Mesothelial cell of epicardium (in vitro differentiated cells): Measurements from ENCODE around the gene BMPR1B. TPM values are rescaled to one million over a fixed set of nuclear protein-coding genes. Genes with fewer than 3 reads are reported as not detected.

Experiments used
- DNase-seq, 2 experiments: peaks; one replicate each; pipeline ENCODE4 v3.0.0; 2021; ENCODE audit warnings: low spot score in 2 of 2; ENCODE audit not compliant: unreplicated experiment in 2 of 2
- H3K27ac Mint-ChIP-seq: 2 replicates; pipeline ENCODE4 v1.8.0; 2021; ENCODE audit warnings: mixed read lengths
- H3K27me3 Mint-ChIP-seq: 2 replicates; pipeline ENCODE4 v1.8.0; 2021; ENCODE audit warnings: low read depth, mixed read lengths
- H3K36me3 Mint-ChIP-seq: 2 replicates; pipeline ENCODE4 v1.8.0; 2021; ENCODE audit warnings: mixed read lengths
- H3K4me1 Mint-ChIP-seq: 2 replicates; pipeline ENCODE4 v1.8.0; 2021; ENCODE audit warnings: mixed read lengths
- H3K4me3 Mint-ChIP-seq: 2 replicates; pipeline ENCODE4 v1.8.0; 2021; ENCODE audit warnings: mild to moderate bottlenecking, moderate library complexity, mixed read lengths
- H3K9me3 Mint-ChIP-seq: 2 replicates; pipeline ENCODE4 v1.8.0; 2021; ENCODE audit warnings: mixed read lengths
- total RNA-seq: library from RNA; stranded (reverse); gene quantifications from 3 replicates; pipeline ENCODE4 v1.2.1, GENCODE V29; 2021
- TF ChIP-seq, protein P1 (sequence below): fragments of 200-600 bp; sonication (generic); IDR thresholded peaks from one replicate; pipeline ENCODE4 v1.5.0; 2021; ENCODE audit warnings: antibody characterized with exemption; ENCODE audit not compliant: unreplicated experiment

BMPR1B gene
- total RNA-seq, 1 donor from 2014 or later: 2.6 TPM

DNA sequence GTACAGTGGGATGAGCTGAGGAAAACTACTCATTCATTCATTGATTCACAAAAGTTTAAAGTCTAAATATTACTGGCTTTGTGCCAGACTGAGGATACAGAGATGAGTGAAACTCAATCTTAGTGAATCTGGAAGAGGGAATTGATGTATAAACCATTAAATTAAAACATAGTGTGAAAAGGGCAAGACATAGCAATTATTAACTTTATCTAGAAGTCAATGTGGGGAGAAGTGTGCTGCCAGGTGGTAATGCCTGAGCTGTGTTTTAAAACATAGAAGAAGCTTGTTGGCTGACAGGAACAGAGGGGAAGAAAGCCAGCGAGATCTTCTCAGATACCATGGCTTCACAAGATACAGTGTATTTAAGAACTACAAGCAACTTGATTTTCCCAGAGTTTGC lies 153.4 kb downstream of the BMPR1B start:
- Mint-ChIP-seq H3K4me3 (no peak overlapping the region), H3K4me1 (peaks cover 8% of the 10 kb centered on the region), H3K27me3 (no peaks in the 10 kb centered on the region), H3K27ac (no peak overlapping the region), H3K36me3 (peaks cover 3% of the 10 kb centered on the region), H3K9me3 (peaks cover 4% of the 10 kb centered on the region)
- TF ChIP-seq, protein P1, sequence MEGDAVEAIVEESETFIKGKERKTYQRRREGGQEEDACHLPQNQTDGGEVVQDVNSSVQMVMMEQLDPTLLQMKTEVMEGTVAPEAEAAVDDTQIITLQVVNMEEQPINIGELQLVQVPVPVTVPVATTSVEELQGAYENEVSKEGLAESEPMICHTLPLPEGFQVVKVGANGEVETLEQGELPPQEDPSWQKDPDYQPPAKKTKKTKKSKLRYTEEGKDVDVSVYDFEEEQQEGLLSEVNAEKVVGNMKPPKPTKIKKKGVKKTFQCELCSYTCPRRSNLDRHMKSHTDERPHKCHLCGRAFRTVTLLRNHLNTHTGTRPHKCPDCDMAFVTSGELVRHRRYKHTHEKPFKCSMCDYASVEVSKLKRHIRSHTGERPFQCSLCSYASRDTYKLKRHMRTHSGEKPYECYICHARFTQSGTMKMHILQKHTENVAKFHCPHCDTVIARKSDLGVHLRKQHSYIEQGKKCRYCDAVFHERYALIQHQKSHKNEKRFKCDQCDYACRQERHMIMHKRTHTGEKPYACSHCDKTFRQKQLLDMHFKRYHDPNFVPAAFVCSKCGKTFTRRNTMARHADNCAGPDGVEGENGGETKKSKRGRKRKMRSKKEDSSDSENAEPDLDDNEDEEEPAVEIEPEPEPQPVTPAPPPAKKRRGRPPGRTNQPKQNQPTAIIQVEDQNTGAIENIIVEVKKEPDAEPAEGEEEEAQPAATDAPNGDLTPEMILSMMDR: no peak
- DNase-seq: no peak

GRCh38 chr4:94912606-94913005 lies 154.9 kb downstream of the BMPR1B start:
- H3K4me3 Mint-ChIP-seq: no peak overlapping the region
- H3K9me3 Mint-ChIP-seq: peaks cover 12% of the 10 kb centered on the region
- H3K36me3 Mint-ChIP-seq: peaks cover 7% of the 10 kb centered on the region
- no peak for DNase-seq
- no peaks in the 10 kb centered on the region for H3K27me3 Mint-ChIP-seq
- TF ChIP-seq, protein P1: no peak
- no peak overlapping the region for H3K27ac Mint-ChIP-seq
- H3K4me1 Mint-ChIP-seq: peaks cover 8% of the 10 kb centered on the region

DNA sequence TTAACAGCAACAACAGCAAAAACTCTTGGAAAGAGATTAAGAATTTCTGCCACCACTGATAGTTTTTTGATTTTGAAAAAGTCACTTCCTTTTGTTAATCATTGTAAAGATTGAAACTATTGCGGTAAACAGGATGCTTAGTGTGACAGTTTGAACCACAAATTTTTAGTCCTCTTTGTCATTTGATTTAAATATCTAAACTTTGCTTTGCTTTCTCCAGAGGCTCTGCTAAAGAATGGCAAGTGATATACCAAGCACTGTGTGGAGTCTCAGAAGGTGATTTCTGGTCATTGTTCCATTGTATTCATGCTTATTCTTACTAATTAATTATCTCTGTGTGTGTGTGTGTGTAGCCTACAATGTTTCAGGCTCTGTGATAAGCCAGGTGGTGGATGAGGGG lies 155.6 kb downstream of the BMPR1B start:
- DNase-seq: no peak
- Mint-ChIP-seq H3K27me3 (no peaks in the 10 kb centered on the region), H3K36me3 (peaks cover 7% of the 10 kb centered on the region), H3K9me3 (peaks cover 16% of the 10 kb centered on the region), H3K4me3 (no peak overlapping the region), H3K4me1 (peaks cover 8% of the 10 kb centered on the region), H3K27ac (no peak overlapping the region)
- TF ChIP-seq, protein P1: no peak

DNA sequence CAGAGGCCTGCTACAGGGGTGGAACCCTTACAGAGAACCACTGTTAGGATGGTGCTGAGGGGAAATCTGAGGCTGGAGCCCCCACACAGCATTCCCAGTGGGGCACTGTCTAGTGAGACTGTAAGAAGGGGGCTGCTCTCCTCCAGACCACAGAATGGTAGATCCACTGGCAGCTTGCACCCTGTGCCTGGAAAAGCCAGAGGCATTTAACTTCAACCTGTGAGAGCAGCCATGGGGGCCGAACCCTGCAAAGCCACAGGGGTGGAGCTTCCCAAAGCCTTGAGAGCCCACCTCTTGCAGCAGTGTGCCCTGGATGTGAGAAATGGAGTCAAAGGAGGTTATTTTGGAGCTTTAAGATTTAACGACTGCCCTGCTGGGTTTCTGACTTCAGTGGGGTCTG lies 159.4 kb downstream of the BMPR1B start:
- Mint-ChIP-seq H3K36me3 (peaks cover 7% of the 10 kb centered on the region), H3K27ac (no peak overlapping the region), H3K4me3 (no peak overlapping the region), H3K4me1 (no peaks in the 10 kb centered on the region), H3K9me3 (peaks cover 21% of the 10 kb centered on the region), H3K27me3 (no peaks in the 10 kb centered on the region)
- TF ChIP-seq, protein P1: no peak
- DNase-seq: no peak

GRCh38 chr4:94918543-94918942 lies 160.8 kb downstream of the BMPR1B start:
- no peaks in the 10 kb centered on the region for H3K4me1 Mint-ChIP-seq
- no peak overlapping the region for H3K4me3 Mint-ChIP-seq
- no peak overlapping the region for H3K27ac Mint-ChIP-seq
- H3K36me3 Mint-ChIP-seq: peaks cover 7% of the 10 kb centered on the region
- peaks cover 21% of the 10 kb centered on the region for H3K9me3 Mint-ChIP-seq
- DNase-seq: no peak
- TF ChIP-seq, protein P1: no peak
- no peaks in the 10 kb centered on the region for H3K27me3 Mint-ChIP-seq

GRCh38 chr4:94920369-94920768 lies 162.6 kb downstream of the BMPR1B start:
- DNase-seq: no peak
- Mint-ChIP-seq H3K4me1 (peaks cover 4% of the 10 kb centered on the region), H3K9me3 (peaks cover 21% of the 10 kb centered on the region), H3K27ac (no peak overlapping the region), H3K36me3 (peaks cover 7% of the 10 kb centered on the region), H3K27me3 (no peaks in the 10 kb centered on the region), H3K4me3 (no peak overlapping the region)
- TF ChIP-seq, protein P1: no peak
